ENCODE measurements around the gene RBM39.
"Not testable (repeated sequence)": the region's sequence is repeated elsewhere in the genome, so short reads cannot be mapped to it uniquely, and the experiment has no call there.

DNA sequence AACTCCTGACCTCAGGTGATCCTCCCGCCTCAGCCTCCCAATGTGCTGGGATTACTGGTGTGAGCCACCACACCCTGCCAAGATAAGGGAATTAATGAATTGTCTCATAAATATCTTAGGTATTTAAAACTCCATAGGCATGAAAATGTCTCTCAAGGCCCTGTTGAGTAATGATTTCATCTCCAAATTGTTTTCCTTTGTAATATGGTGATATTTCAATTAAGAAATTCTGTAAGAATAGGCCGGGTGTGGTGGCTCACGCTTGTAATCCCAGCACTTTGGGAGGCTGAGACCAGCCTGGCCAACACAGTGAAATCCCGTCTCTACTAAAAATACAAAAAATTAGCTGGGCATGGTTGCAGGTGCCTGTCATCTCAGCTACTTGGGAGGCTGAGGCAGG, 43.5 kb upstream of the RBM39 start:
- not testable (repeated sequence) for TF ChIP-seq EZH2 (IDR thresholded peaks at IDR 0.05; ENCODE audit: insufficient read depth, poor library complexity, severe bottlenecking); EZH2phosphoT487 (IDR thresholded peaks at IDR 0.05; ENCODE audit: insufficient read depth, low read depth)
